Stimulated activated CD8-positive, alpha-beta memory T cell treated with anti-CD3 and anti-CD28 coated beads, Interleukin-7, amount 100 ng/mL, for 4 hours (primary cell): ENCODE results near the gene LANCL1.

ENCODE experiments used
- DNase-seq, 2 donors: peaks; one replicate each; pipeline ENCODE4 v3.0.0-alpha.2; 2020; ENCODE audit warnings: low read depth in 2 of 2

Gene LANCL1

DNA sequence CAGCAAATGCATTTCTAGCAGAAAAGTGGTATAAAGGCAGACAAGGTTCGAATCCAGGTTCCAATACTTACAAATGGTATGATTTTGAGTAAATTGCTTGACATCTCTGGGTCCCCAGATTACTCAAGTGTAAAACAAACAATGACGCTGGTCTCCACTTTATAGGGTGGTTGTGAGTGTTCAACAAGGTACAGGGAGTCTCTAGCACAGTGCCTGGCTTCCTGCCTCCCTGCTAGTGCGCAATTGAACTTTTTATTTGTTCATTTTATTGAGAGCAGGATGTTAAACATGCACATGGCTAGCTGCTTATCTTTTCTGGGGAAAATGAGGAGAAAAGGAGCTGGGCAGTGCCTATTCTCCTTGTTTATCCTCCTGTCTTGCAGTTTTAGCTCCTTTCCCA lies 86.7 kb downstream of the LANCL1 start:
- DNase-seq = no peak

DNA sequence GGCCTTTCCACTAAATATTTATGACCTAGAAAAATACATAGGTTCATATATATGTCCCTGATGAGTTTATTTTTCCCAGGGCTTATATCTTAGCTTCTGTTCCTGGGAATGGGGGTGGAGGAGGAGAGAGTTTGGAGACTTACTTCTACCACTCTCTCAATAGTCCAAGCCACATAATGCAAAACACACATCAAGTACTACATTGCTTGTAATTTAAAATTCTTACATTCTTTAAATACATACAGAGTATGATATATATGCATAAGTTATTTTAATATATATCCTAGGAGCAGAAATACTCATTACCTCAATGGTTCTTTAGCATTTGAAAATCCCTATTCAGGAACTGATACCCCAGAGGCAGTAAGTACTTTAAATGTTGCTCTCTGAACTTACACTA lies 88.4 kb downstream of the LANCL1 start:
- DNase-seq = no peak

DNA sequence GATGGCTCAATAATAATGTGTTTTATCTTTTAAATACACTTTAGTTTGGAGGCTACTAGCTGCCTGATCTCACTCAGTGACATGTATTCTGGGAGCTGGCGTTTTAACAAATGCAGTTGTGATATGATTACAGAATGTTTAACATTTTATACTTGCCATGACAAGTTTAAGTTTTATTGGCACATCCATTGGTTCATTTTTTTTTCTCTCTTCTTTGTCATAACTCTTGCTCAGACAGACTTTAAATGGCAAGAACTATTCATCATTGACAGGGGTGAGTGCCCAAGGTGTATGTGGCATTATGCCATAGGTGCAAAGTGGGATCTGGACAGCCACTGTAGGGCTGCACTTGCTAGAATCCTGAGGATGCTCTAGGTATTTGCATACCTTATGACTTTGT lies 89.5 kb downstream of the LANCL1 start:
- no peak for DNase-seq
